Central memory CD4-positive, alpha-beta T cell (primary cell): ENCODE data around the gene GNAI2.
A peak's percentile ranks its signal among the peaks of the same experiment; 100 is the strongest.
"Not testable (repeated sequence)": the region's sequence is repeated elsewhere in the genome, so short reads cannot be mapped to it uniquely, and the experiment has no call there.

Source experiments
- DNase-seq: peaks from one replicate; pipeline ENCODE4 v3.0.0; 2022

Gene GNAI2

DNA sequence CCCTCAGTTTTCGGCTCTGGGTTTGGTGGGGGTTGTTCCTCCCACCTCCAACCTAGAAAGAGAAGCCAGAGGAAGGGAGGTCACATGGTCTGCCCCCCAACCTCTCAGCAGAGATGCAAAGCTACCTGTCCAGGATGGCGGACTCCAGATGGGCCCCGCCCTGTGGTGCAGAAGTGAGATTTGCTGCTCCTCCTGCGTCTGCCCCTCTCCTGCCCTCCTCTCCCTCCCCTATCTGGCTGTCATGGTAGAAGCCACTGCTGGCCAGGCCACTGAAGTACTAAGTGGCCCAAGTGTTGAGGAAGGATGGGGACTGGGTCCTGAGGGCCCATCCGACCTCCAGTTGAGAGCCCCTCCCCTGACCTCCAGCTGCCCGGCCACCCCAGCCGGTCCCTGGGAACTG is 30.8 kb downstream of the GNAI2 start:
- no peak for DNase-seq

DNA sequence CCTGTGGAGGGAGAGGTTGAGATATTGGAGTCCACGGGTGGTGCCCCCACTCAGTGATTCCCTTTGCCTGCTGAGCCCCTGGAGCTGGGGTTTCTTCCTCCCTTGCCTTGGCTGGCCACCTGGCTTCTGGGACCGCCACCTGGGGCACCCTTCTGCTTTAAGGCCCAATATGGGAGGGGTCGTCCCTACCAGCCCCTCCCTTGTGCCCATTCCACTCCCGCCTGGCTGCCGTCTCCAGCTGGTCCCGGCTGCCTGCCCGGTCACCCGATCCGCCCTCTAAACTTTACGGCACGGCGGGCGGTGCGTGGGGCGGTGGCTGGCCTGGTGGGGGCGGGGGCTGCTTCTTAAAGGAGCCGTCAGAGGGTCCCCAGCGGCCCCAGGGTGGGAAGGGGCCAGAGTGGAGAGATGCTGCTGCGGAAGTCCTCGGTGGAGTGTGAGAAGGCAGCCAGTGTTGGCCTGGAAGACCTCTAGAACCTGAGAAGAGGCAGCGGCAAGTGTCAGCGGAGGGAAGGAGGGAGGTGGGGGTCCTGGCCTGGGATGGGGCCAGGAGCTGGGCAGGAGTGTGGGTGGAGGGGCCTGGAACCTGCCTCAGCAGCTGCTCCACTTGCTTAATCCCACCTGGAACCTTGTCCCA is 31.4 kb downstream of the GNAI2 start:
- no peak for DNase-seq

DNA sequence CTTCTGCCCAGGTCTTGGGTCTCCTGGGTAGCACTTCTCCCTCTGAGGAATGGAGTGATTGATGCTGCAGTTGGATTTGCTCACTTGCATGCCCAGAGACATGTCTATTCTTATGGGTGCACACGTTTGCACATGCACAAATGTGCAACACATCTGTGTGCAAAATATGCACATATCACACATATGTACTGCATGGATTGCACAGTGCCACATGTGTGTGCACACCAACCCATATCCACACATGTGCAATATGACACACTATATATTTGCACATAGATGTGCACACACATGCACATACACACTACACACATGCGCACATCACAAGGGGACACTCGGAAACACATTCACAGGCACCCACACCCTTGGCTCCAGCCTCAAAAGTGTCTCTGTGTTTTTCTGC is 32.3 kb downstream of the GNAI2 start:
- no peak for DNase-seq

DNA sequence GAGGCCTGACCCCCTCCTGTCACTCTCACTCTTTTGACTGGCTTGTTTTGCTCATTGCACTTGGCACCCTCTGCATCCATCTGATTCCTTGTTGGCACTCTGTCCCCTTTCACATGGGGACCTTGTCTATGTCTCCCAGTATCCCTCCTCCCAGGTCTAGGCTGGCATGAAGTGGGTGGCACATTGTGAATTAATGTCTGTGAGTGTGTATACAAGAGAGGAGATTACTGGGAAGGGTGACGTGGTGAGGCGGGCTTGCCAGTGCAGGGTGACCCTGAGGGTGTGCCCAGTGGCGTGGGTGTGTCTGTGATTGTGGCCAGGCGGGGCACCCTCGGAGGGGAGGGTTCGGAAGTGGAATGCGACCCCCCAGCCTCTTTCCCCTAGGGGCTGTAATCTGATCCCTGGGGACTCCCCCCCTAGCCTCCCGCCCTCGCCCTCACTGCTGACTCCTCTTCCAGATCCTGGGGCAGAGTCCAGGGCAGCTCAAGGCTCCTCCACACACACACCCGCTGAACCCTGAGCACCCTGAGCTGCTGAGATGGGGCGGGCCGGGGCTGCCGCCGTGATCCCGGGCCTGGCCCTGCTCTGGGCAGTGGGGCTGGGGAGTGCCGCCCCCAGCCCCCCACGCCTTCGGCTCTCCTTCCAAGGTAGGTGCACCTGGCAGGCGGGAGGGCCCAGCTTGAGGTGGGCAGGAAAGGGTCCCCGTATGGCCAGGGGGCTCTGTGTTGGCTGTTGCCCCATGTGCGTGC is 32.9 kb downstream of the GNAI2 start, which contains the start of gene SEMA3B:
TSS of gene SEMA3B (plus strand) at position 445 of the 749 bp plus-strand sequence. CDS start at position 539, 94 bp downstream.
- DNase-seq: no peak

DNA sequence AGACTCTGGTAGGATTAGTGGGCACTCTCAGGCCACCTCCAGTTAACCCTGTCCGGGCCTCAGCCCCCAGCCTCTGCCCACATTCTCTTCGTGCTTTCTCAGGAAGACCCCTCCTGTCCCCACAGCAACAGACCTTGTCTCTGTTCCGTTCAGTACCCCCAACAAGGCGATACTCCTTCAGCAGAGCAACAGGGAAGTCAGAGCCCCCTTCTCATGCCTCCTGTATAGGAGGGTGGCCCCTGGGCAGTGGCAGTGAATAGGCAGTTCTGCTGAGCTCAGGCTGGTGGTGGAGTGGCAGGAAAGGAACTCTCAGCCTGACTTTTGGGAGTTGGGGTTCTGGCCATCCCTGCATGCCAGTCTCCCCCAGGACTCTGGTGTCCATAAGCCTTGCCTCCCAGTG is 33.5 kb downstream of the GNAI2 start:
- no peak for DNase-seq

DNA sequence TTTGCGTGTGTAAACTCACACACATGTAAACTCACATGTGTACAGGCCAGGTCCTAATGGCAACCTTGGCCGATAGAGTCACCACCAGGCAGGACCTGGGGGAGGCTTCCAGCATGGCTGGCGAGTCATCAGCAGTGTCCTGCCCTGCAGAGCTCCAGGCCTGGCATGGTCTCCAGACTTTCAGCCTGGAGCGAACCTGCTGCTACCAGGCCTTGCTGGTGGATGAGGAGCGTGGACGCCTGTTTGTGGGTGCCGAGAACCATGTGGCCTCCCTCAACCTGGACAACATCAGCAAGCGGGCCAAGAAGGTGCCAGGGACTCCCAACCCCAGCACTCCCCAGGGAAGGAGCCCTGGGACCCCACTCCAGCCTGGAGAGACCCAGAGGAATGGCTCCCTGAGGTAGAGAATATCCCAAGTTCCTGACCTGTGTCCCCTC is 34.0 kb downstream of the GNAI2 start:
- DNase-seq: no peak

DNA sequence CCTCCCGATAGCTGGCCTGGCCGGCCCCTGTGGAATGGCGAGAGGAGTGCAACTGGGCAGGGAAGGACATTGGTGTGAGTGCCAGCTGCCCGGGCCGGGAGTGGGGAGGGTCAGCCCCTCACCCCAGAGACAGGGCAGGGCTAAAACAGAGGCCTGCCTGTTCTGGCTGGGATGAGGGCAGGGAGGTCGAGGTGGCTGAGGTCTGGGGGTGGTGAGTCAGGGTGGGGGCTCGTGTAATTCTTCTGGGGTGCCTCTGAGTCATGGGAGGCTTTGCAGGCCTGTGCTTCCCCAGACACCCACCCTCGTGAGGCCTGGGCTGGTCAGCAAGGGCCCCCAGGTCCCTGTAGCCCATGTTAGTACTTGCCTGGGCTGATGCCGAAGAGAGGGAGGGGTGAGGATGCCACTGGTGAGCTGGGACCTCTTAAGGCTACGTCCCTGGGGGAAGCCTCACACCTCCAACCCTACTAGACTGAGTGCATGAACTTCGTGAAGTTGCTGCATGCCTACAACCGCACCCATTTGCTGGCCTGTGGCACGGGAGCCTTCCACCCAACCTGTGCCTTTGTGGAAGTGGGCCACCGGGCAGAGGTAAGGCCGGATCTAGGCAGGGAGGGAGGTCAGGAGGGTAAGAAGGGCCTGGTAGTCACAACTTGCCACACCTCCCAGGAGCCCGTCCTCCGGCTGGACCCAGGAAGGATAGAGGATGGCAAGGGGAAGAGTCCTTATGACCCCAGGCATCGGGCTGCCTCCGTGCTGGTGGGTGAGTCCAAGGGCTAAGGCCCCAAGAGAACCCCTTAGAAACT is 34.6 kb downstream of the GNAI2 start:
- DNase-seq: no peak

DNA sequence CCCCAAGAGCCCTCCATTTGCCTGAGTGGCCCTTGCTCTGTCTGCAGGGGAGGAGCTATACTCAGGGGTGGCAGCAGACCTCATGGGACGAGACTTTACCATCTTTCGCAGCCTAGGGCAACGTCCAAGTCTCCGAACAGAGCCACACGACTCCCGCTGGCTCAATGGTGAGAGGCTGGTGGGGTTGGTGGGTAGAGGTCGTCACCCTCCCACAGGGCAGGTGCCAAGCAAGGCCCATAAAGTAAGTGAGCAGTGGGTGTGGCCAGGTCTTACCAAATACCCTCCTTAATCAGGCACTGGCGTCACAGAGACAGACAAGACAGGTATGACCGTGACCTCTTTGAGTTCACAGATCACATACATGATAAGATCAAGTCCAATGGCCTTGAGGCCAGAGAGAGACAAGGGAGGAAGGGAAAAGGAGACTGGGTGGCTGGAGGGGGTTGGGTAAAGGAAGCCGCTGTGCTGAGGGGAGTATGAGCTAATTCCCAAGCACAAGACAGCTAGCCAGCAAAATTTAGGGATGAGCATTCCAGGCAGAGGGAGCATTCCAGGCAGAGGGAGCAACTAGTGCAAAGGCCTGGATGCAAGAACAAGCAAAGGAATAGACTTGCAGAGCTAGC is 35.4 kb downstream of the GNAI2 start:
- no peak for DNase-seq

DNA sequence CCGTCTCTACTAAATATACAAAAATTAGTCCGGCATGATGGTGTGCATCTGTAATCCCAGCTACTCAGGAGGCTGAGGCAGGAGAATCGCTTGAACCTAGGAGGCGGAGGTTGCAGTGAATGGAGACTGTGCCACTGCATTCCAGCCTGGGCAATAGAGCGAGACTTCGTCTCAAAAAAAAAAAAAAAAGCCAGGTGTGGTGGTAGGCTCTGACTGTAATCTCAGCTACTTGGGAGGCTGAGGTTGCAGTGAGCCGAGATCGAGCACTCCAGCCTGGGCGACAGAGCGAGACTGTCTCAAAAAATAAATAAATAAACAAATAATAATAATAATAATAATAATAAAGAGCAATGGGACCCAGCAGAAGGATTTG is 36.5 kb downstream of the GNAI2 start:
- not testable (repeated sequence) for DNase-seq

DNA sequence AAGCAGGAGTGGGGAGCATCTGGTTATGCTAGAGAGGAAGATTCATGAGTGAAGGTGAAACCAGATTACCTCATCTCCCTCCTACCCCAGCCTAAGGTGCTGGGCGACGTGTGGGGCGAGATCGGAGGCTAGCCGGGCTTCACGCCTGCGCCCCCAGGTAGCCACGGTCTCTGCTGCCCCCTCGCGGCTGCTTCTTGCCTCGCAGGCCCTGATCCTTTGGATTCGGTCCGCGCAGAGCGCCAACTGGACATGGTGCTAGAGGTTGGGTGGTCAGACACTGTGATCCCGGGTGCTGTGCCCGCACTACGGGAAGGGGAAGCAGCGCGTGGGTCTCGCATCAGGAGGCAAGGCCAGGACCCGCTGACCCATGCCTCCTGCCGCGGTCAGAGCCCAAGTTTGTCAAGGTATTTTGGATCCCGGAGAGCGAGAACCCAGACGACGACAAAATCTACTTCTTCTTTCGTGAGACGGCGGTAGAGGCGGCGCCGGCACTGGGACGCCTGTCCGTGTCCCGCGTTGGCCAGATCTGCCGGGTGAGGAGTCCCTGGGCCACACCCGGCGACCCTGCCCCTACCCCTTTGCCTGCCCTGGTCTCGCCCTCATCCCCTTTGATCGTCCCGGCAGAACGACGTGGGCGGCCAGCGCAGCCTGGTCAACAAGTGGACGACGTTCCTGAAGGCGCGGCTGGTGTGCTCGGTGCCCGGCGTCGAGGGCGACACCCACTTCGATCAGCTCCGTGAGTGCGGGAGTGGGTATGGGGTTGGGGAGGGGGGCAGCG is 37.1 kb downstream of the GNAI2 start:
- peak; percentile 76 for DNase-seq

DNA sequence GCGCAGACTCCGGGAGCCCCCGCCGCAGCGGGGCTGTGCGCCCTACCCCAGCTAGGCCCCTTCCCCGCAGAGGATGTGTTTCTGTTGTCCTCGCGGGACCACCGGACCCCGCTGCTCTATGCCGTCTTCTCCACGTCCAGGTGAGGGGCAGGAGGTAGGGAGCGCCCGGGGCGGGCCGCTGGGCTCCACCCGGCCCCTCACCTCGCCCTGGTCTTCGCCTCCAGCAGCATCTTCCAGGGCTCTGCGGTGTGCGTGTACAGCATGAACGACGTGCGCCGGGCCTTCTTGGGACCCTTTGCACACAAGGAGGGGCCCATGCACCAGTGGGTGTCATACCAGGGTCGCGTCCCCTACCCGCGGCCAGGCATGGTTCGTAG is 37.7 kb downstream of the GNAI2 start:
- DNase-seq: no peak

DNA sequence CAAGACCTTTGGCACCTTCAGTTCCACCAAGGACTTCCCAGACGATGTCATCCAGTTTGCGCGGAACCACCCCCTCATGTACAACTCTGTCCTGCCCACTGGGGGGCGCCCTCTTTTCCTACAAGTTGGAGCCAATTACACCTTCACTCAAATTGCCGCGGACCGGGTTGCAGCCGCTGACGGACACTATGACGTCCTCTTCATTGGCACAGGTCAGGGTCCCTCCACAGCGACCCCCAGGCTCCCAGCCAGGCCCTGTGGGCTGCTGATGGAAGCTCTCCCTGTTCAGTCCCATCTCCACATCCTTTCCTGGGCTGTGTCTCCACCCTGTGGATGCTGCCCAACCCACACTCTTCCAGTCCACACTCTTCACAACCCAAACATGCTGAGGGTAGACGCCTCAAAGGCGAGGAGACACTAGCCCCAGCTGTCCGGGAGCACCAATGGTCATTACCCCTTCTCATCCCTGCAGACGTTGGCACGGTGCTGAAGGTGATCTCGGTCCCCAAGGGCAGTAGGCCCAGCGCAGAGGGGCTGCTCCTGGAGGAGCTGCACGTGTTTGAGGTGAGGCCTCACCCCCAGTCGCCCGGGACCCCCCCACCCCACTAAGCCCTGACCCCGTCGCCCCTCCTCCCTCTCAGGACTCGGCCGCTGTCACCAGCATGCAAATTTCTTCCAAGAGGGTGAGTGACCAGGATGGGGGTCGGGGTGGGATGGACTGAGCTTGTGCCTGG is 38.5 kb downstream of the GNAI2 start:
- peak; percentile 66 for DNase-seq

DNA sequence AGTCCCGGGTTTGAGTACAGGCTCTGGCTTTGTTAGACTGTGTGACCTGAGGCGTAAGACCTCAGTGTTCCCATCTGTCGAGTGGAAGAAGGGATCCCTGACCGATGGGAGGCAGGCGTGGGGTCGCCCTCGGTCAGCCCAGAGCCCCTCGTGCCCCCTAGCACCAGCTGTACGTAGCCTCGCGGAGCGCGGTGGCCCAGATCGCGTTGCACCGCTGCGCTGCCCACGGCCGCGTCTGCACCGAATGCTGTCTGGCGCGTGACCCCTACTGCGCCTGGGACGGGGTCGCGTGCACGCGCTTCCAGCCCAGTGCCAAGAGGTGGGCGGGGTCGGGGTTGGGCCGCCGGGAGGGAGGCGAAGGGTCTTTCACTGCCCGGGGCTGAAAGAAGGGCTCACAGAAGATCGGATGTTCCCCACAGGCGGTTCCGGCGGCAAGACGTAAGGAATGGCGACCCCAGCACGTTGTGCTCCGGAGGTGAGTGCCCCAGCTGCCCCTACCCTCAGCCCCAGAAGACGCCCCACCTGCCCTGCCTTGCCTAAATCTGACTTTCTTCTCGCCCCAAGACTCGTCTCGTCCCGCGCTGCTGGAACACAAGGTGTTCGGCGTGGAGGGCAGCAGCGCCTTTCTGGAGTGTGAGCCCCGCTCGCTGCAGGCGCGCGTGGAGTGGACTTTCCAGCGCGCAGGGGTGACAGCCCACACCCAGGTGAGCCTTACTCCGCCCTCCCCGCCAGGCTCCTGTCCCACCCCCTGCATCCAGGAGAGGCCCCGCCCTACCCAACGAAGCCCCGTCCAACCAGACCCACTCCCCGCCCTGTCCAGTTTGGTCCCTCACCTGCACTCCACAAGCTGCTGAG is 39.4 kb downstream of the GNAI2 start:
- no peak for DNase-seq

DNA sequence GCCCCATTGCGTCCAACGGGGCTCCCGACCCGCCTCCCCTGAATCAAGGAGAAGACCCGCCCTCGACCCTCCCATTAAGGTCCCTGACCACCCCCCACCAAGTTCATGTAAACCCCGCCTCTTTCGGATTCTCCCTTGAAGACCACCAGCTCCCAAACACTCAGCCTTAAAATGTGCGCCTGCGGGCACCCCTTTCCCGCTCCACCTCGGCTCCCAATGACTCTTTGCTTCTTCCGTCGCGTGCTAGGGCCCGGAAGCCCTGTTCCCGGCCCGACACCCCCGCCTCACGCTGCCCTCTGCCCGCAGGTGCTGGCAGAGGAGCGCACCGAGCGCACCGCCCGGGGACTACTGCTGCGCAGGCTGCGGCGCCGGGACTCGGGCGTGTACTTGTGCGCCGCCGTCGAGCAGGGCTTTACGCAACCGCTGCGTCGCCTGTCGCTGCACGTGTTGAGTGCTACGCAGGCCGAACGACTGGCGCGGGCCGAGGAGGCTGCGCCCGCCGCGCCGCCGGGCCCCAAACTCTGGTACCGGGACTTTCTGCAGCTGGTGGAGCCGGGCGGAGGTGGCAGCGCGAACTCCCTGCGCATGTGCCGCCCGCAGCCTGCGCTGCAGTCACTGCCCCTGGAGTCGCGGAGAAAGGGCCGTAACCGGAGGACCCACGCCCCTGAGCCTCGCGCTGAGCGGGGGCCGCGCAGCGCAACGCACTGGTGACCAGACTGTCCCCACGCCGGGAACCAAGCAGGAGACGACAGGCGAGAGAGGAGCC is 40.2 kb downstream of the GNAI2 start:
- peak; percentile 24 for DNase-seq

DNA sequence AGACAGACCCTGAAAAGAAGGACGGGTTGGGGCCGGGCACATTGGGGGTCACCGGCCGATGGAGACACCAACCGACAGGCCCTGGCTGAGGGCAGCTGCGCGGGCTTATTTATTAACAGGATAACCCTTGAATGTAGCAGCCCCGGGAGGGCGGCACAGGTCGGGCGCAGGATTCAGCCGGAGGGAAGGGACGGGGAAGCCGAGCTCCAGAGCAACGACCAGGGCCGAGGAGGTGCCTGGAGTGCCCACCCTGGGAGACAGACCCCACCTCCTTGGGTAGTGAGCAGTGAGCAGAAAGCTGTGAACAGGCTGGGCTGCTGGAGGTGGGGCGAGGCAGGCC is 40.7 kb downstream of the GNAI2 start:
- DNase-seq: no peak

DNA sequence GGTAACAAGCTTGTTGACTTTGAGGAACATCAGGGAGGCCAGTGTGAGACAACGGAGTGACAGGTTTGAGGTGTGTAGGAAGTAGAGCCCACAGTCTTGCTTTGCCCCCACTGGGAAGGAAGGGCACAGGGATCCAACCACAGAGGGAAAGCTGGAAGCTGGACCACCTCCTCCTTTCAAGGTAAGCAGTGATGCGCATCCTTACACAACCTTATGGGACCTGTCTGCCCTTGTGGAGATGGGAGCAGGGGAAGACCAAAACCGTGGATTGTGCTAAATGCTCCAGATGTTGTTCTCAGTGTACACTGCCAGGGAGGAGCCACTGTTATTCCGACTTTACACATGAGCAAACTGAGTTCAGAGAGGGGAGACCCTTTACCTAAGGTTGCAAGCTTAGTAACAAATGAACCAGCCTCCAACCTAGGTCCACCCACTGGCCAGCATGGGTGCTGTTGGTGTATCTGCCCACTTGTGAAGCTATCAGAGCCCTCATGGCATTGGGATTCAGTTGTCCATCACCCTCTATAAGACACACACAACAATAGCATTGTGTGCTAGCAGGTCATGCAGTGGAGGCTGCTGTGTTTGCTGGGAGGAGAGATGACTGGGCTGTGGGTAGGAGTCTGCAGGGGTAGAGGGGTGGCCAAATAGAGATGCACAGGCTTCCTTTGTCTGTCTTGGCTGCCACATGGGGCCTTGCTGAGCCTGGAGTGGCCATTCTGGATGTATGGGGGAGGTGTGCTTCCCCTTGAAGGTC is 42.3 kb downstream of the GNAI2 start:
- DNase-seq: no peak

DNA sequence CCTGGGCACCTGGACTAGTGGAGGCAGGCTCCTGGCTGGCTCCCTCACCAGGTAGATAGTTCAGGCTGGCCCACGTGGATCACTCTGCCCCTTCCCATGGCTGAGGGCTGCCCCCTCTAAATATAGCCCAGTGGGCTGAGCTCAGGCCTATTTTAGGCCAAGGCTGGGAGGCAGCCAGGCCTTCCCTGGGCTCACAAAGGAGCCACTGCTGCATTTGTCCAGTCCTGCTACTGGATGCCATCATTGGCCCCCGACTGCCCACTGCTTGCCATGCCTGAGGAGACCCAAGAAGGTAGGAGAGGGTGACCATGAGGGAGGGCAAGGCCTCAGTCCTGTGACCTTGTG is 42.8 kb downstream of the GNAI2 start, which contains the start of gene LSMEM2:
TSS of gene LSMEM2 (plus strand) at position 208 of the 345 bp plus-strand sequence. CDS start at position 235, 27 bp downstream.
- no peak for DNase-seq

DNA sequence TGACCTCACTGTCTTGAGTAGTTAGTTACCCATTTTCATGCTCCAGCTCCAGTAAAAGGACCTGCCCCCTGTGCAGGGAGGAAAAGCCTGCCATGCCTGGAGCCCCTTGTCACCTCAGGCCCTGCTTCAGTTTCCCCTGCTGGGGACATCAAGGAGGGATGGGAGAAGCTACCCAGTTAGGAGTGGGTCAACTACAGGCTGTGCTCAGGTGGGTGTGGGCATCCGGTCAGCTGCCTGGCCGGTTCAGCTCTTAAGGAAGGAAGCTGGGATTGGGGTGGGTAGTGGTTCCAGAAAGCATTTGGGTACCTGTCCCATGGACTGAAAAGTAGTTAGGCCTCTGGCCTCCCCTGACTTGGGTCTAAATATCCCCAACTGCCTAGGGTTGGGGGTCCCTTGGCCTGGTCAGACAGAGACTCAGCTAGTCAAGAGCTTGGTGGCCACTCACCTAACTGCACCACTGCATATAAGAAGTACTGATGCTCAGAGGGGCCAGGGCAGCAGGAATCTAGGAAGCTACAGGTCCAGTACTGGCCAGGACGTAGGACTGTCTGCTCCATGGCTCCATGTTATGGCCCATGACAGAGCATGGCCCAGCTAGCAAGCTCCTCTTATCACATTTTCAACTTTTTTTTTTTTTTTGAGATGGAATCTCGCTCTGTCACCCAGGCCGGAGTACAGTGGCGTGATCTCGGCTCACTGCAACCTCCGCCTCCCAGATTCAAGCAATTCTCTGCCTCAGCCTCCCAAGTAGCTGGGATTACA is 43.4 kb downstream of the GNAI2 start:
- no peak for DNase-seq
